MM.1S (cell line): Measurements from ENCODE around the gene OSTM1.

Experiments
- CTCF ChIP-seq: fragments of 300-600 bp; sonication (generic); IDR thresholded peaks from 2 replicates; pipeline ENCODE4 v1.5.1; 2016; ENCODE audit warnings: antibody characterized with exemption, low read length, mixed read lengths
- EZH2 ChIP-seq: fragments of 300-600 bp; sonication (generic); optimal IDR thresholded peaks from 2 replicates; pipeline ENCODE3; 2017; ENCODE audit warnings: low read depth, mild to moderate bottlenecking, antibody characterized with exemption, low read length, mixed read lengths

- no peak for TF ChIP-seq CTCF
- no peak for TF ChIP-seq EZH2
Observed at GRCh38 chr6:108117427-108118358, 43.2 kb upstream of the OSTM1 start.
